H9 (cell line): Measurements from ENCODE around the gene CTNNA3. TPM values are rescaled to one million over a fixed set of nuclear protein-coding genes. Genes with fewer than 3 reads are reported as not detected.

Experiments
- DNase-seq: peaks from one replicate; pipeline ENCODE4 v3.0.0-alpha.2; 2017
- H2AFZ ChIP-seq: one replicate; pipeline ENCODE4 v1.6.1; 2013; ENCODE audit warnings: mild to moderate bottlenecking, low read length, control low read depth, moderate library complexity
- H2AK5ac ChIP-seq: 2 replicates; pipeline ENCODE4 v1.6.1; 2013; ENCODE audit warnings: low read length, control low read depth, mixed read lengths; ENCODE audit not compliant: insufficient read length
- H2BK120ac ChIP-seq: one replicate; pipeline ENCODE4 v1.6.1; 2013; ENCODE audit warnings: low read depth, mild to moderate bottlenecking, low read length, control low read depth, inconsistent platforms; ENCODE audit not compliant: poor library complexity, severe bottlenecking
- H2BK12ac ChIP-seq: 2 replicates; pipeline ENCODE4 v1.6.1; 2013; ENCODE audit warnings: low read length, control low read depth, mixed read lengths, low read depth; ENCODE audit not compliant: insufficient read length
- H2BK15ac ChIP-seq: 2 replicates; pipeline ENCODE4 v1.6.1; 2013; ENCODE audit warnings: low read depth, low read length, control low read depth
- H2BK20ac ChIP-seq: one replicate; pipeline ENCODE4 v1.6.1; 2013; ENCODE audit warnings: low read depth, mild to moderate bottlenecking, low read length, control low read depth, inconsistent platforms; ENCODE audit not compliant: poor library complexity, severe bottlenecking
- H2BK5ac ChIP-seq: 2 replicates; pipeline ENCODE4 v1.6.1; 2013; ENCODE audit warnings: low read length, control low read depth, mixed read lengths; ENCODE audit not compliant: insufficient read length
- H3K14ac ChIP-seq: 2 replicates; pipeline ENCODE4 v1.6.1; 2013; ENCODE audit warnings: low read length, control low read depth; ENCODE audit not compliant: insufficient read depth
- H3K18ac ChIP-seq: 2 replicates; pipeline ENCODE4 v1.6.1; 2013; ENCODE audit warnings: low read depth, mild to moderate bottlenecking, mixed read lengths, low read length, control low read depth; ENCODE audit not compliant: insufficient read length
- H3K23ac ChIP-seq: 2 replicates; pipeline ENCODE4 v1.6.1; 2013; ENCODE audit warnings: low read length, control low read depth, mixed read lengths, low read depth; ENCODE audit not compliant: insufficient read length
- H3K23me2 ChIP-seq: 2 replicates; pipeline ENCODE4 v1.6.1; 2013; ENCODE audit warnings: low read depth, mild to moderate bottlenecking, mixed read lengths, low read length, control low read depth; ENCODE audit not compliant: insufficient read length, poor library complexity, severe bottlenecking
- H3K27ac ChIP-seq: 2 replicates; pipeline ENCODE4 v1.5.1; 2013; ENCODE audit warnings: low read length, control low read depth, mixed read lengths, low read depth; ENCODE audit not compliant: insufficient read length
- H3K27me3 ChIP-seq: 2 replicates; pipeline ENCODE4 v1.6.1; 2013; ENCODE audit warnings: low read length, control low read depth, inconsistent platforms; ENCODE audit not compliant: insufficient read depth
- H3K4ac ChIP-seq: 2 replicates; pipeline ENCODE4 v1.6.1; 2013; ENCODE audit warnings: low read depth, mild to moderate bottlenecking, control low read depth, inconsistent platforms, low read length, moderate library complexity
- H3K4me1 ChIP-seq: 2 replicates; pipeline ENCODE4 v1.6.1; 2013; ENCODE audit warnings: low read length, control low read depth, inconsistent platforms; ENCODE audit not compliant: insufficient read depth
- H3K4me2 ChIP-seq: 2 replicates; pipeline ENCODE4 v1.6.1; 2013; ENCODE audit warnings: low read length, control low read depth, mixed read lengths; ENCODE audit not compliant: insufficient read length, insufficient read depth
- H3K56ac ChIP-seq: 2 replicates; pipeline ENCODE4 v1.6.1; 2013; ENCODE audit warnings: low read depth, mild to moderate bottlenecking, mixed read lengths, low read length, control low read depth; ENCODE audit not compliant: insufficient read length
- H3K79me1 ChIP-seq: 2 replicates; pipeline ENCODE4 v1.6.1; 2013; ENCODE audit warnings: low read depth, mild to moderate bottlenecking, moderate library complexity, low read length, control low read depth, inconsistent platforms; ENCODE audit not compliant: insufficient read depth, poor library complexity, severe bottlenecking
- H3K79me2 ChIP-seq: 2 replicates; pipeline ENCODE4 v1.6.1; 2013; ENCODE audit warnings: low read length, control low read depth, inconsistent platforms; ENCODE audit not compliant: insufficient read depth
- H3K9ac ChIP-seq: 2 replicates; pipeline ENCODE4 v1.6.1; 2013; ENCODE audit warnings: low read length, control low read depth, mixed read lengths; ENCODE audit not compliant: insufficient read length; ENCODE audit errors: extremely low read depth
- H3K9me3 ChIP-seq: one replicate; pipeline ENCODE4 v1.6.1; 2013; ENCODE audit warnings: low read depth, low read length, inconsistent platforms; ENCODE audit not compliant: control insufficient read depth
- H3T11ph ChIP-seq: one replicate; pipeline ENCODE4 v1.6.1; 2013; ENCODE audit warnings: mild to moderate bottlenecking, low read length, control low read depth, inconsistent platforms
- H4K20me1 ChIP-seq: one replicate; pipeline ENCODE4 v1.6.1; 2013; ENCODE audit not compliant: control insufficient read depth, insufficient read length, insufficient read depth
- H4K5ac ChIP-seq: 2 replicates; pipeline ENCODE4 v1.6.1; 2013; ENCODE audit warnings: low read depth, mild to moderate bottlenecking, mixed read lengths, low read length, control low read depth; ENCODE audit not compliant: insufficient read length
- H4K8ac ChIP-seq: replicated peaks from 2 replicates; pipeline ENCODE4 v1.6.1; 2013; ENCODE audit warnings: low read length, control low read depth, mixed read lengths, low read depth; ENCODE audit not compliant: insufficient read length
- H4K91ac ChIP-seq: 2 replicates; pipeline ENCODE4 v1.6.1; 2013; ENCODE audit warnings: low read depth, mild to moderate bottlenecking, moderate library complexity, mixed read lengths, low read length, control low read depth; ENCODE audit not compliant: insufficient read length
- H3K27ac Mint-ChIP-seq, 3 experiments: 2 replicates in 2 of 3; 3 replicates in 1 of 3; pipeline ENCODE4 v1.8.0; 2020 to 2021; ENCODE audit warnings: mixed read lengths in 3 of 3, mild to moderate bottlenecking in 1 of 3, moderate library complexity in 1 of 3
- H3K27me3 Mint-ChIP-seq: 2 replicates; pipeline ENCODE4 v1.8.0; 2021; ENCODE audit warnings: low read depth, mild to moderate bottlenecking, moderate library complexity, mixed read lengths
- H3K36me3 Mint-ChIP-seq, 3 experiments: 2 replicates in 2 of 3; 3 replicates in 1 of 3; pipeline ENCODE4 v1.8.0; 2020 to 2021; ENCODE audit warnings: low read depth in 3 of 3, mixed read lengths in 3 of 3; ENCODE audit not compliant: insufficient read depth in 1 of 3
- H3K4me1 Mint-ChIP-seq, 2 experiments: 2 replicates each; pipeline ENCODE4 v1.8.0; 2020; ENCODE audit warnings: mixed read lengths in 2 of 2
- H3K4me3 Mint-ChIP-seq, 2 experiments: 2 replicates in 1 of 2; 3 replicates in 1 of 2; pipeline ENCODE4 v1.8.0; 2020 to 2021; ENCODE audit warnings: mild to moderate bottlenecking in 2 of 2, mixed read lengths in 2 of 2, moderate library complexity in 1 of 2
- H3K9me3 Mint-ChIP-seq, 2 experiments: 2 replicates in 1 of 2; 3 replicates in 1 of 2; pipeline ENCODE4 v1.8.0; 2020; ENCODE audit warnings: mild to moderate bottlenecking in 2 of 2, mixed read lengths in 2 of 2, moderate library complexity in 1 of 2
- WGBS: extraction: QIAGEN DNeasy Blood & Tissue Kit; methylation state at CpG from one replicate; pipeline ENCODE4 v1.1.7; 2013; ENCODE audit warnings: missing lambda C conversion rate, low lambda C conversion rate, mixed read lengths; ENCODE audit not compliant: insufficient read length; ENCODE audit errors: extremely low coverage; 5-methylcytosine and 5-hydroxymethylcytosine counted together
- total RNA-seq: library from RNA; stranded (reverse); gene quantifications from 2 replicates; pipeline ENCODE4 v1.2.1, GENCODE V29; 2021
- TF ChIP-seq, protein P1 (sequence below): fragments of 200-600 bp; sonication (generic); conservative IDR thresholded peaks from 3 replicates; pipeline ENCODE4 v1.8.0; 2021; ENCODE audit warnings: antibody characterized with exemption, mild to moderate bottlenecking

Gene CTNNA3
- total RNA-seq, 1 experiment from 2014 or later: 3.3 TPM

- Histone ChIP-seq H3K23ac (no peak overlapping the region), H3K27ac (no peak overlapping the region), H3K23me2 (no peaks in the 10 kb centered on the region), H3K9me3 (no peaks in the 10 kb centered on the region), H4K91ac (no peak overlapping the region), H3K79me2 (no peaks in the 10 kb centered on the region), H3T11ph (no peak overlapping the region), H3K4ac (no peak overlapping the region), H3K4me2 (no peak overlapping the region), H3K14ac (no peak overlapping the region), H2BK15ac (no peak overlapping the region), H3K56ac (no peak overlapping the region), H2AK5ac (no peak overlapping the region), H3K79me1 (no peaks in the 10 kb centered on the region), H4K20me1 (no peaks in the 10 kb centered on the region), H2BK120ac (no peak overlapping the region), H3K18ac (no peak overlapping the region), H4K8ac (no peak overlapping the region), H4K5ac (no peak overlapping the region), H2BK20ac (no peak overlapping the region), H3K4me1 (no peaks in the 10 kb centered on the region), H2BK12ac (no peak overlapping the region), H3K27me3 (no peaks in the 10 kb centered on the region), H2AFZ (no peak overlapping the region), H2BK5ac (no peak overlapping the region), H3K9ac (no peak overlapping the region)
- Mint-ChIP-seq H3K9me3 (peaks cover 0 to 3% of the 10 kb centered on the region in 2 experiments; a peak in 1 of 5 replicates), H3K4me3 (no peak overlapping the region), H3K27ac (no peak overlapping the region), H3K36me3 (no peaks in the 10 kb centered on the region), H3K27me3 (no peaks in the 10 kb centered on the region), H3K4me1 (peaks cover 26 to 27% of the 10 kb centered on the region in 2 experiments)
- no peak for DNase-seq
- TF ChIP-seq, protein P1, sequence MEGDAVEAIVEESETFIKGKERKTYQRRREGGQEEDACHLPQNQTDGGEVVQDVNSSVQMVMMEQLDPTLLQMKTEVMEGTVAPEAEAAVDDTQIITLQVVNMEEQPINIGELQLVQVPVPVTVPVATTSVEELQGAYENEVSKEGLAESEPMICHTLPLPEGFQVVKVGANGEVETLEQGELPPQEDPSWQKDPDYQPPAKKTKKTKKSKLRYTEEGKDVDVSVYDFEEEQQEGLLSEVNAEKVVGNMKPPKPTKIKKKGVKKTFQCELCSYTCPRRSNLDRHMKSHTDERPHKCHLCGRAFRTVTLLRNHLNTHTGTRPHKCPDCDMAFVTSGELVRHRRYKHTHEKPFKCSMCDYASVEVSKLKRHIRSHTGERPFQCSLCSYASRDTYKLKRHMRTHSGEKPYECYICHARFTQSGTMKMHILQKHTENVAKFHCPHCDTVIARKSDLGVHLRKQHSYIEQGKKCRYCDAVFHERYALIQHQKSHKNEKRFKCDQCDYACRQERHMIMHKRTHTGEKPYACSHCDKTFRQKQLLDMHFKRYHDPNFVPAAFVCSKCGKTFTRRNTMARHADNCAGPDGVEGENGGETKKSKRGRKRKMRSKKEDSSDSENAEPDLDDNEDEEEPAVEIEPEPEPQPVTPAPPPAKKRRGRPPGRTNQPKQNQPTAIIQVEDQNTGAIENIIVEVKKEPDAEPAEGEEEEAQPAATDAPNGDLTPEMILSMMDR: no peak
- WGBS: no CpG with 5 or more reads among the region's 3 CpGs
These were observed 891.0 kb downstream of the CTNNA3 start for GRCh38 chr10:66804962-66805361.
